Measurements from ENCODE around the gene SRRM5. TPM values are rescaled to one million over a fixed set of nuclear protein-coding genes. Genes with fewer than 3 reads are reported as not detected.

The SRRM5 gene
- polyA plus RNA-seq, 1 of the 3 experiments (the other 2 are of a cell fraction) = 0.15 TPM

GRCh38 chr19:43626838-43627237, 14.9 kb downstream of the SRRM5 start (continued):
- TF ChIP-seq TAF1 (IDR thresholded peaks at IDR 0.05; ENCODE audit: borderline replicate concordance, low read depth, low read length) (no peak), TEAD4 (IDR thresholded peaks at IDR 0.05; ENCODE audit: borderline replicate concordance, insufficient read depth) (no peak), EZH2phosphoT487 (IDR thresholded peaks at IDR 0.05; ENCODE audit: borderline replicate concordance, low read depth) (no peak), GATA2 (CRISPR knock-in tag; IDR thresholded peaks at IDR 0.05) (no peak)

DNA sequence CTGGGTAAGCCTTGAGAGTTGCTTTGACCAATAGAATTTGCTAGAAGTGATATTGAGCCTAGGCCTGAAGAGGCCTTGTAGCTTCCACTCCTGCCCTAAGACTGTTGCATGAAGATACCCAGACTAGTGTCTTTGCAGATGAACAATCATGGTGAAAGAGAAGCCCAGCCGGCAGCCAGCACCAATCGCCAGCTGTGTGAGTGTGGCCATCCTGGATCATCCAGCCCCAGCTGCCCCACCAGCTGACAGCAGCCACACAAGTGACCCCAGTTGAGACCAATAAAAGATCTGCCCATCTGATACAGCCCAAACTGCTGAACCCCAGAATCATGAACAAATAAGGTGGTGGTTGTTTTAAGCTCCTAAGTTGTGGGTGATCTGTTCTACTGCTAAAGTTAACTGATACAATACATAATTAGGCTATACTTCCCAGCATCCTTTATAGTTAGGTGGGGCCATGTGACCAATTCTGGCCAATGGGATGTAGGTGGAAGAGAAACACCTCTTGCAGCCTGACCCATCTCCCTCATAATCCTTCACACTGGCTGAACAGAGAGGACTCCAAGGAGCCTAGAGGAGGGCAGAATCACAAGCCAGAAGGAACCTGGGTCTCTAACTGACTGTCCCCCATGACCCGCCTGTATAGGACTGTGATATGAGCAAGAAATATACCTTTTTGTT, 16.9 kb downstream of the SRRM5 start:
- ChIA-PET POLR2A (interaction anchor here (0.6 kb wide), 1 partner anchor 15 kb away, joined by 4 read pairs; no protein-coding TSS in a partner anchor), CTCF (interaction anchor here (1.2 kb wide), 1 partner anchor 74 kb away, joined by 4 read pairs; no protein-coding TSS in a partner anchor)
- no peak for TF ChIP-seq RCOR1 (IDR thresholded peaks at IDR 0.05; ENCODE audit: low read length)
- TF ChIP-seq, protein P1, sequence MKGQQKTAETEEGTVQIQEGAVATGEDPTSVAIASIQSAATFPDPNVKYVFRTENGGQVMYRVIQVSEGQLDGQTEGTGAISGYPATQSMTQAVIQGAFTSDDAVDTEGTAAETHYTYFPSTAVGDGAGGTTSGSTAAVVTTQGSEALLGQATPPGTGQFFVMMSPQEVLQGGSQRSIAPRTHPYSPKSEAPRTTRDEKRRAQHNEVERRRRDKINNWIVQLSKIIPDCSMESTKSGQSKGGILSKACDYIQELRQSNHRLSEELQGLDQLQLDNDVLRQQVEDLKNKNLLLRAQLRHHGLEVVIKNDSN (IDR thresholded peaks at IDR 0.05; ENCODE audit: borderline replicate concordance, low read depth) = peak; percentile 59; the same call in 1 of the 2 replicates
- Histone ChIP-seq H3K9me3 (no peaks in the 10 kb centered on the region), H3K79me2 (ENCODE audit: insufficient read depth) (no peaks in the 10 kb centered on the region), H3K4me3 (ENCODE audit: low read depth in 2 of 2, low read length in 1 of 2) (no peak overlapping the region), H3K9ac (no peak overlapping the region), H3K4me2 (no peak overlapping the region), H2AFZ (ENCODE audit: low read depth) (no peak overlapping the region), H3K36me3 (replicated peaks in 1 of 2; ENCODE audit: control insufficient read depth in 1 of 2, insufficient read depth in 2 of 2, low read length in 1 of 2) (peaks cover 0 to 3% of the 10 kb centered on the region in 2 experiments), H3F3A (replicated peaks; ENCODE audit: insufficient read depth) (no peaks in the 10 kb centered on the region), H4K20me1 (ENCODE audit: insufficient read depth) (no peaks in the 10 kb centered on the region), H3K27ac (ENCODE audit: low read depth in 2 of 2, low read length in 1 of 2) (no peak overlapping the region), H3K27me3 (ENCODE audit: insufficient read depth) (no peaks in the 10 kb centered on the region), H3K4me1 (ENCODE audit: control insufficient read depth in 1 of 2, insufficient read depth in 2 of 2, low read depth in 1 of 2, low read length in 1 of 2) (no peaks in the 10 kb centered on the region), H3K9me2 (no peaks in the 10 kb centered on the region)
- WGBS (ENCODE audit: low lambda C conversion rate) = 97% methylated on average over 3 of the region's 3 CpGs
- no peak for DNase-seq

- Histone ChIP-seq H3K36me3 (replicated peaks in 1 of 2; ENCODE audit: control insufficient read depth in 1 of 2, insufficient read depth in 2 of 2, low read length in 1 of 2) (no peaks in the 10 kb centered on the region), H3K9me3 (no peaks in the 10 kb centered on the region), H3F3A (replicated peaks; ENCODE audit: insufficient read depth) (no peaks in the 10 kb centered on the region), H3K4me2 (no peak overlapping the region), H3K4me3 (ENCODE audit: low read depth in 2 of 2, low read length in 1 of 2) (no peak overlapping the region), H3K27ac (ENCODE audit: low read depth in 2 of 2, low read length in 1 of 2) (no peak overlapping the region), H3K79me2 (ENCODE audit: insufficient read depth) (no peaks in the 10 kb centered on the region), H3K9me2 (no peaks in the 10 kb centered on the region), H3K9ac (no peak overlapping the region), H4K20me1 (ENCODE audit: insufficient read depth) (no peaks in the 10 kb centered on the region), H3K4me1 (ENCODE audit: control insufficient read depth in 1 of 2, insufficient read depth in 2 of 2, low read depth in 1 of 2, low read length in 1 of 2) (no peaks in the 10 kb centered on the region; a peak in 1 of 4 replicates), H3K27me3 (ENCODE audit: insufficient read depth) (no peaks in the 10 kb centered on the region), H2AFZ (ENCODE audit: low read depth) (no peak overlapping the region)
- DNase-seq = no peak
- POLR2A ChIA-PET = no interaction called here
- CTCF ChIA-PET = interaction anchor here (0.8 kb wide), 1 partner anchor 184 kb away, joined by 3 read pairs; no protein-coding TSS in a partner anchor
- TF ChIP-seq NRF1 (IDR thresholded peaks at IDR 0.05; ENCODE audit: low read depth, low read length) = no peak
- no peak for TF ChIP-seq MXI1 (IDR thresholded peaks at IDR 0.05; ENCODE audit: low read depth, low read length)
- WGBS (ENCODE audit: low lambda C conversion rate) = 95% methylated on average over 5 of the region's 5 CpGs
These were observed 19.6 kb downstream of the SRRM5 start for GRCh38 chr19:43631491-43631890.
